ENCODE data around the gene G6PC3.
A peak's percentile ranks its signal among the peaks of the same experiment; 100 is the strongest.

Gene G6PC3

DNA sequence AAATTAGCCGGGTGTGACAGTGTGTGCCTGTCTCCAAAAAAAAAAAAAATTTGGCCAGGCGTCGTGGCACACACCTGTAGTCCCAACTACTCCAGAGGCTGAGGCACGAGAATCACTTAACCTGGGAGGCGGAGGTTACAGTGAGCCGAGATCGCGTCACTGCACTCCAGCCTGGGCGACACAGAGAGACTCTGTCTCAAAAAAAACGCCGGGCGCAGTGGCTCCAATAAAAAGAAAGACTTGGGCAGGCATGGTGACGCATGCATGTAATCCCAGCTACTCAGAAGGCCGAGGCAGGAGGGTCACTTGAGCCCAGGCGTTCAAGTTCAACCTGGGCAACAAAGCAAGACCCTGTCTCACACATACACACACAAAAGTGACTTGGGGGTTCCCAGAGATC lies 7.7 kb upstream of the G6PC3 start:
- DNase-seq: no peak

DNA sequence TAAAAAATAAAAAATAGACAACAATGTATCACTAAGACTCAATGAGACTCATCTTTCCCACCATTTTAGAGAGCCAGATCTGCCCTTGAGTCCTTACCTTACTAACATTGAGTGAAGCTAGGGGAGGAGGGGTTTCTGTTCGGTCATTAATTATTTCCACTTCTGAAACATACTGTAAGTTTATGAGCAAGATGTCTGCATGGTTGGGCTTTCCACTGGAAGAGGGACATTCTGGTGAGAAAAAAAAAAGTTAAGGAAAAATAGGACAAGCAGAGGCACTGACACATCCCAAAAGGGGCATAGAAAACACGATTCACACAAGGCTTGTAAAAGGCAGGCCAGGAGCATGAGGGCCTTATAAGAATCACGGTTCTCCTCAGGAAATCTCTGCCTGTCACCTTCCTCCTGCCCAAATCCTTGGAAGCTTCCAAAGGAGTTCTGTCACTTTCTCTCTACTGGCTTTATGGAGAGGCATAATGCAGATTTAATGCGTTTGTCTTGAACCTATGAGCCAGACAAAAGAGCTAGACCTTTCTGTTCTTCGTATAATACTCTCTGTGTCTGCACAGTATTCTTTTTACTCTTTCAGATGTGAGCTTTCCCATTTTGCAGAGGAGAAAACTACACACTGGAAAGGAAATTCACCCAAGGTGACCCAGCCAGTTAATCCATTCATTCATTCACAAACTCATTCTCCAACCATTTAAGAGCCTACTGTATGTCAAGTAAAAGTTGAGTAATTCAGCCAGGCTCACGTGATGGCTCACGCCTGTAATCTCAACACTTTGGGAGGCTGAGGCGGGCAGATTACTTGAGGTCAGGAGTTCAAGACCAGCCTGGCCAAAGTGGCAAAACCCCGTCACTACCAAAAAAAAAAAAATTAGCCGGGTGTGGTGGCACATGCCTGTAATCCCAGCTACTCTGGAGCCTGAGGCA lies 6.6 kb upstream of the G6PC3 start:
- no peak for DNase-seq

DNA sequence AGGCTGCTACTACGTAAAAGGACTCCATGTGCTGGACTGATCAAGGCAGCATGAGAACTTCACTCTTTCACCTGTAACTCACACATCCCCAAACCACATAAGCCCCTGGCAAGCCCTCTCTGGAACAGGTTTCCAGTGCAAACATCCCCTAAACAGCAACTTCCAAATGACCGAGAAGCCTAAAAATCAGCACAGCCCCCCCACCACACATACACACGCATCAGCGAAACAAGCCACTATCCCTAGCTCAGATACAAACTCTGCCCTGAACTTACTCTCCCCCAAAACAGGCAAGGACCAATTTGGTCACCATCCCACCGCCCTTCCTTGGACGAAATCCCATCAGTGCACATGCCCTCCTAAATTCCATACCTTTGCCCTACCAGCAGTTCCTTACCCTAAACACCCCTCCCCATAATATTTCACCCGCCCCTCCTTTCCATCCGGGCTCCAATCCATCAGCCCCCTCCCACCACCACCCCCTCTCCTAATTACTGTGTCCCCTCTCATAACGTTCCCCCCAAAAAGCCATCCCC lies 4.8 kb upstream of the G6PC3 start:
- peak; percentile 17 to 27 for DNase-seq

DNA sequence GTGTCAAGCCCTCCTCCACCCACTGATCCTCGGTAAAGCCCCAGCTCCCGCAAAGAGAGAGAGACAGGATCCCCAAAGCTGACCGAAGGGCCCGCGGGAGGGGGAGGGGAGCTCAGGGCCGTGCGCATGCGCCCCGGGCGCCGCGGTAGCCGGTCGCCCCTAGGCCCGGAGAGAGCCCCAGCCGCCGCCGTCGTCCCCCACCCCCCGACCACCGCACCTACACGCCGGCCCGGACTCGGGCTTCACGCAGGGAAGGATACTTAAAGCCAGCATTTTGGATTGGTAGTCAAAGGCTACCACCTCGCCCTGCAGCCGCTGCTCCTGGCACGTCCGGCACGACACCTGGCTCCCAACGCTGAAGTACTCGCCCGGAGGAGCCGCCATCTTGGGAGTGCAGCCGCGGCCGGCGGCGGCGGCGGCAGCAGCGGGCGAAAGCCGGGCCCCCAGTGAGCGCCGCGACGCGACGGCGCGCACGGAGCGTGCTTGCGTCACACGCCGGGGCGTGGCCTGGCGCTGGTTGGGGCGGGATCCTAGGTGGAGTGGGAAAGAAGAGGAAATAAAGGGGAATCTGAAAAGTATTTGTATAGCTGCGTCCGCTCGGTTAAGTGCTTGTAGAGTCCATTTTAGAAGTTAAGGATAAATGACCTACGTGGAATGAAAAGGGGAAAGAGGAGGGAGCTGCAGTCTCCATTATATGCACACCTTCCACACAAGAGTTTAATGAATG lies 4.2 kb upstream of the G6PC3 start, which contains the start of gene LSM12:
Gene LSM12, minus strand, starts transcription at position 468 of the 727 bp plus-strand sequence. Its CDS starts 84 bp downstream, at position 384.
- DNase-seq: peak; percentile 91 to 94

DNA sequence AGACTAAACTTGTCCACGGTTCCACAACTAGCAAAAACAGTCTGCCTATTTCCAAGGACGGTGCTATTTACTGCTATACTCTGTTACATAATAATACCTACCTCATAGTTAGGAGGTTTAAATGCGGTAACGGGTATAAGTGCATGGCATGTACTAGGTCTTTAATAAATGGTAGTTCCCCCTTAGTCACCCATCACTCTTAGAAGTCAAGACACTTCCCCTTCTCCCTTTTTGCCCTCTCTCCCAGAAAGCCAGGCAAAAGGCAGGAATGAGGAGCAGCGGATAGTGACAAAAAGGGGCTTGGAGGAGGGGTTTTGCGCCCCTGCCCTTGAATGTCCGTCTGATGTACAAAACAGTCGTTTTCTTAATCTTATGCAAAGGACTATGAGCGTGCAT lies 3.0 kb upstream of the G6PC3 start:
- DNase-seq: no peak

DNA sequence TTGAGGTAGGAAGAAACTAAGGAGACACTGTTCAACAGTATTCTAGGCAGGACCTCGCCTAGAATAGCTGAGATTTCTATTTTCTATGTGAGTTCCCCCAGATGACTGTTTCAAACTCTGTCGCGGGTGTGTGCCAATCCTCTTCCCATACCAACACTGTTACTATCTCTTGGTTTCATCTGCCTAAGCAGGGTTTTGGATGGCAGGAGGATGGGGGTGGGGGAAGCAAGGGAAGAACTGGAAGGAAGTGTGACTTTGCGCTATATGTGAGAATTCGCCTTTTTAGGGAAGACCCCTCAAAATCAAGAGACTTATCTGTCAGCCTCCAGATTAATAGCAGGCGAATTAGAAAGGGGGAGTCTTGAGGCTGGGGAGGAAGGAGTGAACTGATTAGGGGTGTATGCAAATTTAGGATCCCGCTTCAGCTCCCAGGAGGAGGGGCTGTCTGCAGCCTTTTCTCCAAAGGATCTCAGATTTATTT lies 521 bp upstream of the G6PC3 start:
- DNase-seq: no peak

DNA sequence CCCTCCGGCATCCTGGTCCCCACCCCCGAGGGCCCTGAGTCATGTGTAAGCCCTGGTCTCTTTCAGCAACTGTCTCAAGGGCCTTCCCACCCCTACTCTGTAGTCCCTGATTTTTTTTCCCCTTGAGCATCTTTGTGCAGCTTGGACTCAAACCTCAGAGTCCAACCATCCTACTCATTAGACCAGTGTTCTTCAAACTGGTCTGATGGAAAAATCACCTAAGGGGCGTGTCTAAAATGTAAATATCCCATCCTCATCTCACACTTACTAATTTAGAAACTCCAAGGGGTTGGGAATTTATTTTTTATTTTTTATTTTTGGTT lies 624 bp downstream of the G6PC3 start:
- DNase-seq: peak in 1 of 2 donors; percentile 77

DNA sequence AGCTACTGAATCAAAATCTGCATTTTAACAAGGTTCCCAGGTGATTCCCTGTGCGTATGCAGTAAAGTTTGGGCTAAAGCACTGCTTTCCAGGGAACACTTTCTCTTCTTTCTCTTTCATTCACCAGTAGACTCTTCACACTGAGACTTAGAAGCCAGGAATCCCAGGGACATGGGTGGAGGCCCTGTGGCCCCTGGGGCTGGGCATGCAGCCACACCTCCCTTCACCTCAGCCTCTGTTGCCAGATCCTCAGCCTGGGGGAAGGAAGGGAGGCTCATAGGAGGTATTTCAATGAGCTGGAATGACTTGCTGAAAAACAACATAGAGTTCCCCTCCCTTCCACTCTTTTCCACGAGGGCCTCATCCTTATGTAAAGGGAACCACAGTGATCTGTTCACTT lies 1.2 kb downstream of the G6PC3 start:
- no peak for DNase-seq

DNA sequence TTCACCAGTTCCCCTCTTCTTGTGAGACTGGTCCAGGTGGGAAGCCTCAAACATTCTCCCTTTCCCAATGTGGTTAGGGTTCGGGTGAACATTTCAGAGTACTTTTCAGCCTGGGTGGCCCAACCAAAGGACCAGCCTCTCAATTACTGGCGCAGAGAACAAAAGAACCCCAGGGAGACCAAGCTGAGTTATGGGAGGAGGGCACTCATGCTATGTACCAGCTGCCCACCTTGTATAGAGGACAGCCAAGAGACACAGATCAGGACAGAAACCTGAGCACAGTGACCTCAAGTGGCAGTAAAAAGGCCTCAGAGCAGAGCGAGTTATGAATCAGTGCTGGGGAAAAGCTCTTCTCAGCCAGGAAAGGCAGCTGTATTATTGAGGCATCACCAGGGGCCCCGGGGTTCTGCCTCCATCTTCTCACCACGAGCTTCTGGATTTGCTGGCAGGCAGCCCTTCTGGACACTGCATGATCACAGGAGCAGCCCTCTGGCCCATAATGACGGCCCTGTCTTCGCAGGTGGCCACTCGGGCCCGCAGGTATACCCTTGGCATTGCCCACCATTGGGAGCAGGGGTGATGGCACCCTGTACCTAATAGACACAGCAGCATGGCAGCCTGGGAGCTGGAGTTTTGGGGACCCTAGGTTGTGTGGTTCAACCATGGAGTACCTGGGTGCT lies 3.8 kb downstream of the G6PC3 start:
- DNase-seq: no peak

DNA sequence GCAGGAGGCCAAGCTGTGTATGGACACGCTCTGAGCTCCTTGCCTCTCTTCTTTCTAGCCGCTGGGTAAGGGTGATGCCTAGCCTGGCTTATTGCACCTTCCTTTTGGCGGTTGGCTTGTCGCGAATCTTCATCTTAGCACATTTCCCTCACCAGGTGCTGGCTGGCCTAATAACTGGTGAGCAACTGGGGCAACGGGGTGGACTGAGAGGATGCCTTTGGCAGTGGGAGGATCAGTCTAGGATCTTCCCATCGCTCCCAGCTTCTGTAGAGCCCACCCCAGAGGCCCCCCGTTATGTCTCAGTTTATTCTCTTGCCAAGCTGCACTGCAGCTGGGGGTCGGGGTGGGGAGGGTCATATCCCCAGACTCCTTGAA lies 4.4 kb downstream of the G6PC3 start:
- no peak for DNase-seq

DNA sequence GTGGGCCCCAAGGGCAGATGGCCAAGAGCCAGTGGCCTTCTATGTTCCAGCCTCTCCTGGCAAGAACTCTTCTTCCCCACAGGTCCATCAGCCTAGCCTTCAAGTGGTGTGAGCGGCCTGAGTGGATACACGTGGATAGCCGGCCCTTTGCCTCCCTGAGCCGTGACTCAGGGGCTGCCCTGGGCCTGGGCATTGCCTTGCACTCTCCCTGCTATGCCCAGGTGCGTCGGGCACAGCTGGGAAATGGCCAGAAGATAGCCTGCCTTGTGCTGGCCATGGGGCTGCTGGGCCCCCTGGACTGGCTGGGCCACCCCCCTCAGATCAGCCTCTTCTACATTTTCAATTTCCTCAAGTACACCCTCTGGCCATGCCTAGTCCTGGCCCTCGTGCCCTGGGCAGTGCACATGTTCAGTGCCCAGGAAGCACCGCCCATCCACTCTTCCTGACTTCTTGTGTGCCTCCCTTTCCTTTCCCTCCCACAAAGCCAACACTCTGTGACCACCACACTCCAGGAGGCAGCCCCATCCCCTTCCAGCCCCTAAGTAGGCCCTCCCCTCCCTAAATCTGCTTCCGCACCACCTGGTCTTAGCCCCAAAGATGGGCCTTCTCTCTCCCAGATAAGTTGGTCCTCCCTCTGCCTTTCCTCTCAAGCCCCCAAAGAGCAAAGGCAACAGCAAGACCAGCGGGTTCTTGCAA lies 5.2 kb downstream of the G6PC3 start:
- no peak for DNase-seq

DNA sequence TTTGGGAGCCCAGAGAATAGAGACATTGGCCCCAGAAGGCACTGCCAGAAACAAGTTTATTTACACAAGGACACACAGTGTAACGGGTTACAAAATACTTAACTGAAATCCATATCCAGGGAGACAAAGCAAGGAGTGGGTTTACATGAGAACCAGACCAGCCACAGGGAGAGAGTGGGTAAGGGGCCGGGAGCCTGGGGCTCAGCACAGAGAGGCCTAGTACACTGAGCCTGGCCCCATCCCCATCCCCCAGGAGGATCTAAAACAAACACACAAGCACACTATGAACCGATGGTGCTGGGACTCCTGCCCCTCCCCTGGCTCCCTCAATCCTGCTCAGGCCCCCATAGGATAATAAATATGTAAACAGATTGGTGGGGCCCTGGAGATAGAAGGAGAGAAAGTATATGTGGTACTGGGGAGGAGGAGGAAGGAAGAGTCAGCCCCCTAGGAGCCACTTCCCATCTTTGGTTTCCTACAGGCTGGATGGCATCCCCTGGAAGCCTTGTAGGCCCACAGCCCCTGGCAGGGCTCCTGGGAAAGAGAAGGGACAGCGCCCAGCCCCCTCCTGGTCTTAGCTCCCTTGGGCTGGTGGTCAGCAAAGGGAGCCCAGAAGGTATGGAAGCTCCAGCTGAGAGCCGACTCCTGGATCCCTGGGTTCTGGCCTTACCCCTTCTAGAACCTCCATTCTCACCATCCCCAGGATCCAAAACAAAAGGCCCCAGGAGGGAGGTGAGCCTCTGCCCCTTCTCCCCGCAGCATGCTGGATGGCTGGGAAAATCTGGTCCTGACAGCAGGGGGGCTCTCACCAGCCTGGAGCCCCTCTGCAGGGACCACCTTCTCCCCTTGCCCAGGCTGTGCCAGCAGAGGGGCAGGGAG lies 6.4 kb downstream of the G6PC3 start:
- no peak for DNase-seq

DNA sequence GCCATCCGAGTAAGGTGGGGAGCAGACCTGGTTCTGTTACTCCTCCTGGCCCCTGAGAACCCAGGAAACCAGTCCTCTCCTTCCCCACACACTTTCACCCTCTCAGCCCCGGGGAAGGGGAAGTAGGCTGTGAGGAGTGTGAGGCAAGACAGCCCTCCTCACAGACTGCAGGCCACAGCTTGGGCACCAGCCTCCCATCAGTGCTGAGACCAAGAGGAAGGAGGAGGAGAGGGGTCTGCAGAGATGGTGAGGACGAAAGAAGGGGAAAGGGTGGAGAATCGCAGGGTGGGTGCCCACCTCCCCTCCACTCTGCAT lies 7.0 kb downstream of the G6PC3 start:
- DNase-seq: no peak

DNA sequence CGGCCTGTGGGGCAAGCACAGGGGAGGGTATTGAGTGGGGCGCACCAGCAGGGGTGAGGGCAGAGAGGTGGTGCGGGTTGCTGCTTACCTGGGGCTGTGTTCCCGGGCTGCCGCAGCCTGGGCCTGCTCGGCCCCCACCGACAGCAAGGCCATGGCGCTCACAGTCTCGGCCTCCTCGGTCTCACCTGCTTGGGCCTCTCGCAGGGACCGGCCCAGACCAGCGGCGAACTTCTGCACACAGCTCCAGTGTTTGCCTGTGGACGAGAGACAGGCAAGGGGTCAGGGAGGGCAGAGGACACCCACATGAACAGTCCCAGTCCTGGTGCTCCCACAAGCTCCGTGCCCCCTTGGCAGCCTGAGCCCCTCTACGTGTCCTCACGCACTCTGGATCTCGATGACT lies 7.9 kb downstream of the G6PC3 start:
- no peak for DNase-seq

DNA sequence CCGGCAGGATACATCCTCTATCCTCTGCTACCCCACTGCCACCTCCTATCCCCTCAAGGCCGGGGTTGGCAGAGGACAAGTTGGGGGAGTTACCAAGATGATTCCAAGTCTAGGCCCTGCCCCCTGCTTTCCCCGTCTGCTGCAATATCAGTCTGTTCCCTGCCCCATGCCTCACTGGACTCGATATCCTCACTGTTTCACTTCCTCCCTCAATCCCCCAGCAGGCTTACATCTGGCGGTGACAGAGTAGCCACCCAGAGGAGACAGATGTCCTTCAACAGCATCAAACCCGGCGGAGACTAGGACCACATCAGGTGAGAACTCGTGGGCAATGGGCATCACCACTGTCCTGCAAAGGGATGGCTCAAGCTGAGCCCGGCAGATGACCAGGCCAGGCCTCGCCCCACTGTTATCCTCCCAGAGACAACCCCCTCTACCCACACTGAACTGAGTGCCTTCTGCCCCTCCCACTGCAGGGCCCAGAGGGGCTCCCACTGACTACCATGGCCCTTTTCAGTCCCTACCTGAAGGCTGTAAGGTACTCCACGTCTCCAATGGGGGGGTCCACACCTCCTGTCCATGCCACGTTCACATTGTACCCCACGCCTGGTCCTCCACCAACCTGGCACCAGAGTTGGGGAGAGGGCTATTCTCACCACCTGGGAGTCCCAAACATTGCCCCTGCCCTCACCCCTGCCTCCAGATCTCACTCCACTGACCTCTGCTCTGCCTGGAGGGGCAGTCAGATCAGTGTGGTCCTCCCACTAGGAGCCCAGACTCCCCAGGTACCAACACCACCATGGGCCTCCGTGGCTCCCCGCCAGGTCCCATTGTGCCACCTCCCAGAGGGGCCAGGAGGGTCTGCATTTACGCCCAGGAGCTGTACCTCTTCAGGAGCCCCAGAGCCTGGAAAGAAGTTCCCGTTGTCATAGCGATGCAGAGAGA lies 9.6 kb downstream of the G6PC3 start:
- no peak for DNase-seq

DNA sequence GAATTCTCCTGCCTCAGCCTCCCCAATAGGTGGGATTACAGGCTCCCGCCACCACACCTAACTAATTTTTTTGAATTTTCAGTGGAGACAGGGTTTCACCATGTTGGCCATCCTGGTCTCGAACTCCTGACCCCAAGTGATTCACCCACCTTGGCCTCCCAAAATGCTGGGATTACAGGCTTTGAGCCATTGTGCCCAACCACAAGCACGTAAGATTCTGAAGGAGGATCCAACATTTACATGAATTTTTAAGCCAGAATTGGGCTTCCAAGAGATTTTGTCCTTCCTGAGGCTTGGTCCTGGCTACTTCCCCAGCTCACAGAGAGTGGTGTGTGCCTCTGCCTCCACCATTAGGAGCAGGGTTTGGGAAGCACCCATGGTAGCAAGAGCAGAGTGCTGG lies 11.1 kb downstream of the G6PC3 start:
- DNase-seq: no peak

DNA sequence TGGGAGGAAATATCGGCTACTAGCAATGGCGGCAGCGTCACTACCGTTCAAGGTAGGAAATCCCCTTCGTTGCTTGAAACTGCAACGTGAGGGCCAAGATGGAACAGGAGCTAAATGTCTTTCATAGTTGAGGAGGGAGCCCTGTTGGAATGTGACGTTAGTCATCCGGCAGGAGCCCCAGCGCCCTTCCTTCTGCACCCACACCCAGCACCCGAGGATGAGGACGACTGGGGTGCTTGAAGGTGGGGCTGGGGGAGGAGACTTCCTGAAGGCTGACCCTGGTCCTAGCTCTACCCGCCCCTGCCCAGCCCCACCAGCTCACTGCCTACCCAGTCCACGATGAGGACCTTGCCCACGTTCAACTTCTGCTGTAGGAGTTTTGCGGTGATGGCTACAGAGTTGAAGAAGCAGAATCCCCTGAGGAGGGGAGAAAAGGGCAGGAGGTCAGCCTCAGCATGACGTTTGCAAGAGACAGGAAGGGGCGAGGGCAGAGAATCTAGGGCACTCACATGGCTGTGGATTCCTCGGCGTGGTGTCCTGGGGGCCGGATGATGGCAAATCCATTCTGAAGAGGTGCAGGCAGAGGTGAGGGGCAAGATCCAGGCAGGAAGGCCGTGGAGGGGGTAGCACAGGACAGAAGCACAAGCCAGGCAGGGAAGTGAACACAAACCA lies 11.9 kb downstream of the G6PC3 start:
- no peak for DNase-seq

DNA sequence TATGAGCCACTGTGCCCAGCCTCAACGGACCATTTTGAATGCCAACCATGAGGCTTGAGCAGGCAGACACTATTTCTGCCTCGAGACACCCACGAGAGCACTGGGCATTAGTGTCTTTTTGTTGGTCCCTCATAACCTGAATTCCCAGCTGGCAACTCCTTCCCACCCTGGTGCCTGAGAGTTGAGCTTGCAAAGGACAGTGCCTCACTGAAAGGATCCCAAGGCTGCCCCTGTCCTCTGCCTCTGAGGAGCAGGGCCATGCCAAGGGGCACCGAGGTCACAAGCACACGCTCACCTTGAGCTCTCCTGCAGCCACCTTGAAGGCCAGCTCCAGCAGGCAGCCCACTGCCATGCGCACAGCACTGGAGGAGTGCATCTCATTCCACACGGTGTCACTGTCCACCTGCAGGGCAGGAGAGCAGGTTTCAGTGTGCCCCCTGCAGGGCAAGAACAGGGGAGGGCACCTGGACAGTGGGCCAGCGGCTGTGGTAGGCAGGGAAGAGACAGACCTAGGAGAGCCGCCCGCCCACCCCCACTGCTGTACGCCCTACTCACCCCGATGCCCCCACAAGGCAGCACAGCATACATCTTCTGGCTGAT lies 12.8 kb downstream of the G6PC3 start:
- no peak for DNase-seq

DNA sequence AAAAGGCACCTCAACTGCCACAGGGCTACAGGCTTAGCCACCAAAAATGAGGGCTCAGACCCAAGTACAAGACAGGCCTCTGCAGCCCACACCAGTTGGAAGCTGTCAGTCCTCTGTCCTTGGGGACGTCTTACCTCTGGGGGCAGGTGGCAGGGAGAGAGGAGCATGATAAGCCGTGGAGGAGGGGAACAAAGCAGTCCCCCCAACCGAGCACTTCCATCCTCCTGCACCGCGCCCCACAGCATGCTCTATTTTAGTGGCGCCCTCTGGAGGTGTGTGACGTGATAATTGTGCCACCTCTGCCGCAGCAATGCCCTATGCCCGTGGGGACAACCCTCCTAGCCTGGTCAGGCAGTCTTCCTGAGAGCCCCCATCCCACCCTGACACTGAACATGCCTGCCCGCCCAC lies 13.6 kb downstream of the G6PC3 start:
- peak; percentile 59 to 60 for DNase-seq

DNA sequence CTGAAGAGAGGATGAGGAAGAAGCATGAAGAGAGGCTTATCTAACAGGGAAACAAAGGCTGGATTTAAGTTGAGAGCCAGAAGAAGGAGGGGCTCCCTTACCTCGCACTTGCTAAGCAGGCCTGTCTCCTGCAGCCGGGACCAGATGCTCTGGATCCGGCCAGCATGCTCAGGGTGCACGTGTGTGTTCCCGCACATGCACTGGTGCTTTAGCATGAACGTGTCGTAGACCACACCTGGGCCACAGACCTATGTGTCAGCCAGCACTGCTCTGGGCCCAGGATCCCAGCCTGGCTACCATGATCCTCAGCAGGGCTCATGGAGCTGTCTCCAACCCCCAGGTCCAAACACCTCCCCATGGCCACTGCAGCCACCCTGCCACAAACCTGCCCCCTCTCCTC lies 14.4 kb downstream of the G6PC3 start:
- no peak for DNase-seq

All from stimulated activated CD4-positive, alpha-beta T cell treated with anti-CD3 and anti-CD28 coated beads, Interleukin-2, amount 100 ng/mL, for 24 hours (primary cell).